K562 (cell line): ENCODE results near the gene ITGA11.

Experiments used
- CBX2 ChIP-seq: fragments of 200-600 bp; sonication (generic); IDR thresholded peaks from one replicate; pipeline ENCODE4 v1.6.1; 2012; ENCODE audit warnings: mild to moderate bottlenecking, low read length, inconsistent platforms; ENCODE audit not compliant: insufficient read depth, poor library complexity, severe bottlenecking
- CLOCK ChIP-seq: fragments of 250-450 bp; sonication (Bioruptor Pico); IDR thresholded peaks from 2 replicates; pipeline ENCODE4 v1.4.0; 2020; ENCODE audit warnings: mild to moderate bottlenecking, moderate library complexity, borderline replicate concordance
- CTCF ChIP-seq, 3 experiments: IDR thresholded peaks in 2 of 3; conservative IDR thresholded peaks in 1 of 3; 2 replicates each; pipeline ENCODE4 v1.5.1; 2011 to 2012; ENCODE audit warnings: low read length in 3 of 3, mild to moderate bottlenecking in 3 of 3, control low read depth in 2 of 3, improper control_type of control experiment in 1 of 3, inconsistent platforms in 1 of 3, low read depth in 1 of 3, mixed read lengths in 1 of 3, moderate library complexity in 1 of 3; ENCODE audit not compliant: insufficient read depth in 2 of 3
- HOMEZ ChIP-seq: fragments of 250-450 bp; sonication (Bioruptor Pico); IDR thresholded peaks from 2 replicates; pipeline ENCODE4 v1.4.0; 2020; ENCODE audit warnings: mild to moderate bottlenecking, moderate library complexity
- KDM1A ChIP-seq, 2 experiments: fragments of 450-650 bp; IDR thresholded peaks; 2 replicates each; pipeline ENCODE4 v1.6.1; 2016; ENCODE audit warnings: mild to moderate bottlenecking in 2 of 2
- POLR2AphosphoS5 ChIP-seq: IDR thresholded peaks from 2 replicates; pipeline ENCODE4 v1.6.1; 2011; ENCODE audit warnings: mild to moderate bottlenecking, low read depth, low read length, moderate library complexity; ENCODE audit not compliant: control insufficient read depth, insufficient read depth
- POLR2H ChIP-seq: IDR thresholded peaks from 2 replicates; pipeline ENCODE4 v1.6.1; 2016; ENCODE audit warnings: missing genetic modification characterization, low read depth, mild to moderate bottlenecking, control low read depth, missing compliant biosample characterization, moderate library complexity
- SP1 ChIP-seq: sonication (generic); formaldehyde crosslinking; IDR thresholded peaks from 2 replicates; pipeline ENCODE4 v1.8.1; 2022; ENCODE audit warnings: mild to moderate bottlenecking, missing genetic modification reagents
- ZBTB33 ChIP-seq: sonication (generic); formaldehyde crosslinking; IDR thresholded peaks from 2 replicates; pipeline ENCODE4 v1.8.1; 2023; ENCODE audit warnings: mild to moderate bottlenecking, missing genetic modification reagents

GRCh38 chr15:68407141-68407885, 24.6 kb downstream of the ITGA11 start:
- TF ChIP-seq CTCF (IDR thresholded peaks at IDR 0.05 in 2 of 3, conservative IDR thresholded peaks at IDR 0.05 in 1 of 3; ENCODE audit: insufficient read depth in 2 of 3, low read depth in 1 of 3, low read length in 3 of 3) (no peak), ZBTB33 (CRISPR knock-in tag) (no peak), POLR2AphosphoS5 (no peak), CLOCK (no peak), SP1 (CRISPR knock-in tag) (no peak), KDM1A (IDR thresholded peaks at IDR 0.05) (no peak), HOMEZ (CRISPR knock-in tag) (no peak), POLR2H (no peak), CBX2 (no peak)
